HEK293 (cell line): ENCODE data around the gene CORO6.
"Not testable (repeated sequence)": the region's sequence is repeated elsewhere in the genome, so short reads cannot be mapped to it uniquely, and the experiment has no call there.

Experiments used
- CTCF ChIA-PET: fragments of 350-600 bp; formaldehyde crosslinking; extraction: SDS; loops from one replicate; lab custom pipeline; 2021; ENCODE audit warnings: antibody characterized with exemption; lab: Yijun Ruan, JAX
- POLR2A ChIA-PET: fragments of 300-600 bp; formaldehyde crosslinking; extraction: SDS; loops from one replicate; lab custom pipeline; 2020; ENCODE audit warnings: antibody characterized with exemption, inconsistent platforms; lab: Yijun Ruan, JAX
- H3K27ac ChIP-seq: fragments of 200-500 bp; sonication (Bioruptor generic); 2 replicates; pipeline ENCODE4 v1.5.1; 2014; ENCODE audit warnings: low read depth, low read length, control low read depth, inconsistent platforms; ENCODE audit errors: extremely low read depth
- H3K36me3 ChIP-seq, 2 experiments: fragments of 200-500 bp in 1 of 2; sonication (Bioruptor generic) in 1 of 2; 1 replicate in 1 of 2; 2 replicates in 1 of 2; pipeline ENCODE4 v1.5.1; 2014 to 2017; ENCODE audit warnings: inconsistent platforms in 2 of 2, low read length in 2 of 2; ENCODE audit not compliant: control insufficient read depth in 2 of 2, insufficient read depth in 1 of 2
- H3K4me1 ChIP-seq: fragments of 200-500 bp; sonication (Bioruptor generic); 2 replicates; pipeline ENCODE4 v1.5.1; 2014; ENCODE audit warnings: mild to moderate bottlenecking, low read length, inconsistent platforms; ENCODE audit not compliant: control insufficient read depth, insufficient read depth
- H3K4me3 ChIP-seq: 2 replicates; pipeline ENCODE4 v1.5.1; 2011; ENCODE audit warnings: low read depth, mild to moderate bottlenecking, control low read depth, low read length, moderate library complexity
- H3K9me3 ChIP-seq: fragments of 200-500 bp; sonication (Bioruptor generic); 2 replicates; pipeline ENCODE4 v1.5.1; 2014; ENCODE audit warnings: low read depth, low read length, inconsistent platforms; ENCODE audit not compliant: control insufficient read depth, insufficient read depth
- HOXC10 ChIP-seq: sonication (generic); formaldehyde crosslinking; IDR thresholded peaks from 2 replicates; pipeline ENCODE4 v1.8.1; 2023; ENCODE audit warnings: mild to moderate bottlenecking, missing genetic modification reagents
- SALL2 ChIP-seq: fragments of 450-650 bp; formaldehyde crosslinking; IDR thresholded peaks from 2 replicates; pipeline ENCODE4 v1.5.0; 2017; ENCODE audit warnings: missing biosample characterization, mild to moderate bottlenecking, missing genetic modification characterization, borderline replicate concordance
- ZEB2 ChIP-seq: fragments of 450-650 bp; formaldehyde crosslinking; IDR thresholded peaks from 2 replicates; pipeline ENCODE4 v1.5.1; 2016; ENCODE audit warnings: missing biosample characterization, missing genetic modification characterization
- ZNF138 ChIP-seq: fragments of 450-650 bp; formaldehyde crosslinking; IDR thresholded peaks from 2 replicates; pipeline ENCODE4 v1.5.1; 2016; ENCODE audit warnings: missing biosample characterization, missing genetic modification characterization, borderline replicate concordance
- ZNF146 ChIP-seq: fragments of 450-650 bp; formaldehyde crosslinking; IDR thresholded peaks from 2 replicates; pipeline ENCODE4 v1.5.1; 2016; ENCODE audit warnings: missing biosample characterization, missing genetic modification characterization
- ZNF184 ChIP-seq: fragments of 450-650 bp; IDR thresholded peaks from 2 replicates; pipeline ENCODE4 v1.5.1; 2018; ENCODE audit warnings: missing biosample characterization, mild to moderate bottlenecking, missing genetic modification characterization
- ZNF211 ChIP-seq: fragments of 450-650 bp; formaldehyde crosslinking; IDR thresholded peaks from 2 replicates; pipeline ENCODE4 v1.5.1; 2016; ENCODE audit warnings: low read depth, missing biosample characterization, missing genetic modification characterization
- ZNF221 ChIP-seq: fragments of 450-650 bp; formaldehyde crosslinking; IDR thresholded peaks from 2 replicates; pipeline ENCODE4 v1.5.1; 2017; ENCODE audit warnings: missing biosample characterization, missing genetic modification characterization, borderline replicate concordance
- ZNF223 ChIP-seq: fragments of 450-650 bp; formaldehyde crosslinking; IDR thresholded peaks from 2 replicates; pipeline ENCODE4 v1.5.1; 2016; ENCODE audit warnings: missing biosample characterization, missing genetic modification characterization
- ZNF324 ChIP-seq: fragments of 450-650 bp; formaldehyde crosslinking; IDR thresholded peaks from 2 replicates; pipeline ENCODE4 v1.5.1; 2016; ENCODE audit warnings: missing biosample characterization, missing genetic modification characterization
- ZNF391 ChIP-seq: fragments of 450-650 bp; formaldehyde crosslinking; IDR thresholded peaks from 2 replicates; pipeline ENCODE4 v1.5.1; 2016; ENCODE audit warnings: low read depth, missing biosample characterization, missing genetic modification characterization, borderline replicate concordance
- ZNF837 ChIP-seq: fragments of 450-650 bp; formaldehyde crosslinking; IDR thresholded peaks from 2 replicates; pipeline ENCODE4 v1.5.1; 2016; ENCODE audit warnings: missing biosample characterization, missing genetic modification characterization
- TF ChIP-seq, protein P1 (sequence below): fragments of 450-650 bp; formaldehyde crosslinking; IDR thresholded peaks from 2 replicates; pipeline ENCODE4 v1.5.1; 2016; ENCODE audit warnings: missing biosample characterization, missing genetic modification characterization
- TF ChIP-seq, protein P2 (sequence below): fragments of 450-650 bp; formaldehyde crosslinking; IDR thresholded peaks from 2 replicates; pipeline ENCODE4 v1.5.1; 2017; ENCODE audit warnings: missing biosample characterization, mild to moderate bottlenecking, missing genetic modification characterization, moderate library complexity
- TF ChIP-seq, protein P3 (sequence below): sonication (generic); formaldehyde crosslinking; IDR thresholded peaks from 2 replicates; pipeline ENCODE4 v1.8.1; 2022; ENCODE audit warnings: mild to moderate bottlenecking, moderate library complexity, missing genetic modification reagents
- TF ChIP-seq, protein P4 (sequence below): fragments of 450-650 bp; formaldehyde crosslinking; IDR thresholded peaks from 2 replicates; pipeline ENCODE4 v1.5.1; 2016; ENCODE audit warnings: missing biosample characterization, missing genetic modification characterization
- TF ChIP-seq, protein P5 (sequence below): fragments of 450-650 bp; formaldehyde crosslinking; IDR thresholded peaks from 2 replicates; pipeline ENCODE4 v1.5.1; 2016; ENCODE audit warnings: missing biosample characterization, missing genetic modification characterization, borderline replicate concordance

CORO6 gene

DNA sequence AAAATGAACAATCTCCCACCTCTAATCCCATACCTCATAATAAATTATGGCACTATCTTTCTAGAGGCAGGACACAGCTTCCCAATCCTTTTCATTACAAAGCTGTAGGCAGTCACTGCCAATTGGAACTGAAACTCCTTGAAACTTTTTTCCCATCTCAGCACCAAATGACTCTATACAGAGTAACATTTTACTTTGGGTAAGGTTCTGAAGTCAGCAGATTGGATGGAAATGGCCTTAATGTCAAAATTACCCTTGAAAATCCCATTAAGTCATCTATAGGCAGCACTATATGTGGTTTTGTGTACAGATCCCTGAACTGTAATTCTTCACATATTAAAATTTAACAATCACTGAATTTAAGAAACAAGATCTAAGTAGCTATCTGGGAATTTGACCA is 30.3 kb upstream of the CORO6 start:
- H3K4me3 ChIP-seq, result no peak overlapping the region
- CTCF ChIA-PET, result interaction anchor here (0.6 to 1.3 kb wide), 4 partner anchors 13 to 666 kb away, joined by 3 to 7 read pairs (median 4); no protein-coding TSS in a partner anchor
- POLR2A ChIA-PET, result no interaction called here
- no peaks in the 10 kb centered on the region for H3K9me3 ChIP-seq
- TF ChIP-seq, protein P1, sequence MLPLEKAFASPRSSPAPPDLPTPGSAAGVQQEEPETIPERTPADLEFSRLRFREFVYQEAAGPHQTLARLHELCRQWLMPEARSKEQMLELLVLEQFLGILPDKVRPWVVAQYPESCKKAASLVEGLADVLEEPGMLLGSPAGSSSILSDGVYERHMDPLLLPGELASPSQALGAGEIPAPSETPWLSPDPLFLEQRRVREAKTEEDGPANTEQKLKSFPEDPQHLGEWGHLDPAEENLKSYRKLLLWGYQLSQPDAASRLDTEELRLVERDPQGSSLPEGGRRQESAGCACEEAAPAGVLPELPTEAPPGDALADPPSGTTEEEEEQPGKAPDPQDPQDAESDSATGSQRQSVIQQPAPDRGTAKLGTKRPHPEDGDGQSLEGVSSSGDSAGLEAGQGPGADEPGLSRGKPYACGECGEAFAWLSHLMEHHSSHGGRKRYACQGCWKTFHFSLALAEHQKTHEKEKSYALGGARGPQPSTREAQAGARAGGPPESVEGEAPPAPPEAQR (tag by site-specific recombination), result no peak
- TF ChIP-seq ZNF837 (tag by site-specific recombination) (no peak), ZNF211 (tag by site-specific recombination) (no peak), ZNF221 (tag by site-specific recombination) (no peak), ZEB2 (tag by site-specific recombination) (no peak), ZNF324 (tag by site-specific recombination) (no peak)
- TF ChIP-seq, protein P2, sequence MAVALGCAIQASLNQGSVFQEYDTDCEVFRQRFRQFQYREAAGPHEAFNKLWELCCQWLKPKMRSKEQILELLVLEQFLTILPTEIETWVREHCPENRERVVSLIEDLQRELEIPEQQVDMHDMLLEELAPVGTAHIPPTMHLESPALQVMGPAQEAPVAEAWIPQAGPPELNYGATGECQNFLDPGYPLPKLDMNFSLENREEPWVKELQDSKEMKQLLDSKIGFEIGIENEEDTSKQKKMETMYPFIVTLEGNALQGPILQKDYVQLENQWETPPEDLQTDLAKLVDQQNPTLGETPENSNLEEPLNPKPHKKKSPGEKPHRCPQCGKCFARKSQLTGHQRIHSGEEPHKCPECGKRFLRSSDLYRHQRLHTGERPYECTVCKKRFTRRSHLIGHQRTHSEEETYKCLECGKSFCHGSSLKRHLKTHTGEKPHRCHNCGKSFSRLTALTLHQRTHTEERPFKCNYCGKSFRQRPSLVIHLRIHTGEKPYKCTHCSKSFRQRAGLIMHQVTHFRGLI (tag by site-specific recombination), result no peak
- TF ChIP-seq, all 188 proteins: peak for 0
- Histone ChIP-seq H3K4me1 (no peaks in the 10 kb centered on the region), H3K27ac (no peak overlapping the region), H3K36me3 (peaks cover 0 to 6% of the 10 kb centered on the region in 2 experiments; a peak in 2 of 3 replicates)

DNA sequence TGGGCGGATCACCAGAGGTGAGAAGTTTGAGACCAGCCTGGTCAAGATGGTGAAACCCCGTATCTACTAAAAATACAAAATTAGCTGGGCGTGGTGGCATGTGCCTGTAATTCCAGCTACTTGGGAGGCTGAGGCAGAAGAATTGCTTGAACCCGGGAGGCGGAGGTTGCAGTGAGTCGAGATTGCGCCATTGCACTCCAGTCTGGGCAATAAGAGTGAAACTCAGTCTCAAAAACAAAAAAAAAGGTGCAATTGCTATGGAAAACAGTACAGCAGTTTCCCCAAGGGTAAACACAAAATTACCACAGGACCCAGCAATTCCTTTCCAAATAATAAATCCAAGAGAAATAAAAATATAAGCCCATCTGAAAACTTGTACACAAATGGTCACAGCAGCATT is 29.2 kb upstream of the CORO6 start:
- H3K9me3 ChIP-seq, POLR2A ChIA-PET, H3K36me3 ChIP-seq, H3K27ac ChIP-seq, H3K4me3 ChIP-seq, H3K4me1 ChIP-seq, CTCF ChIA-PET: not testable (repeated sequence)

DNA sequence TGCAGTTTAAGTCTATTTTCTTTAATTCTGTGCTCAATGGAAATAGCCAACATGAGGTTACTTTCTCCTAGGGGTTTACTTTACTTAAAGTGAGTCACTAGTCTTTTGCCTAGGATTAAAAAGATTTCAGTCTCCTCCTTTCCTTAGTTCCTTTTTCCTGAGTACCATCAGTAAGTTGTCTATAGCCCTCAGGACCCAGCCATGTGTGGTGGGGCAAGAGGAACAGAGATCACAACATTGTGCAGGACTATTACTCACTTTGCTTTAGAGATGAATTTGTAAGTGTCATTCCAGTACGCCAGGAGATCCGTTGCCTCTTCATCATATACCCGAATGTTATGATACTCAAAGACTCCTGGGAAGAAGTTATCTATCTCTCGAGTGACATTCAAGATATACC is 27.7 kb upstream of the CORO6 start:
- Histone ChIP-seq H3K4me3 (no peak overlapping the region), H3K9me3 (no peaks in the 10 kb centered on the region), H3K36me3 (peaks cover 5 to 7% of the 10 kb centered on the region in 2 experiments; a peak in 2 of 3 replicates), H3K4me1 (no peaks in the 10 kb centered on the region), H3K27ac (no peak overlapping the region)
- ChIA-PET POLR2A (no interaction called here), CTCF (no interaction called here)
- TF ChIP-seq ZNF391 (tag by site-specific recombination), result no peak
- TF ChIP-seq, protein P3, sequence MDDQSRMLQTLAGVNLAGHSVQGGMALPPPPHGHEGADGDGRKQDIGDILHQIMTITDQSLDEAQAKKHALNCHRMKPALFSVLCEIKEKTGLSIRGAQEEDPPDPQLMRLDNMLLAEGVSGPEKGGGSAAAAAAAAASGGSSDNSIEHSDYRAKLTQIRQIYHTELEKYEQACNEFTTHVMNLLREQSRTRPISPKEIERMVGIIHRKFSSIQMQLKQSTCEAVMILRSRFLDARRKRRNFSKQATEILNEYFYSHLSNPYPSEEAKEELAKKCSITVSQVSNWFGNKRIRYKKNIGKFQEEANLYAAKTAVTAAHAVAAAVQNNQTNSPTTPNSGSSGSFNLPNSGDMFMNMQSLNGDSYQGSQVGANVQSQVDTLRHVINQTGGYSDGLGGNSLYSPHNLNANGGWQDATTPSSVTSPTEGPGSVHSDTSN (CRISPR knock-in tag), result no peak
- TF ChIP-seq, protein P4, sequence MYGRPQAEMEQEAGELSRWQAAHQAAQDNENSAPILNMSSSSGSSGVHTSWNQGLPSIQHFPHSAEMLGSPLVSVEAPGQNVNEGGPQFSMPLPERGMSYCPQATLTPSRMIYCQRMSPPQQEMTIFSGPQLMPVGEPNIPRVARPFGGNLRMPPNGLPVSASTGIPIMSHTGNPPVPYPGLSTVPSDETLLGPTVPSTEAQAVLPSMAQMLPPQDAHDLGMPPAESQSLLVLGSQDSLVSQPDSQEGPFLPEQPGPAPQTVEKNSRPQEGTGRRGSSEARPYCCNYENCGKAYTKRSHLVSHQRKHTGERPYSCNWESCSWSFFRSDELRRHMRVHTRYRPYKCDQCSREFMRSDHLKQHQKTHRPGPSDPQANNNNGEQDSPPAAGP, result no peak
- no peak for TF ChIP-seq ZNF223 (tag by site-specific recombination)
- TF ChIP-seq, protein P5, sequence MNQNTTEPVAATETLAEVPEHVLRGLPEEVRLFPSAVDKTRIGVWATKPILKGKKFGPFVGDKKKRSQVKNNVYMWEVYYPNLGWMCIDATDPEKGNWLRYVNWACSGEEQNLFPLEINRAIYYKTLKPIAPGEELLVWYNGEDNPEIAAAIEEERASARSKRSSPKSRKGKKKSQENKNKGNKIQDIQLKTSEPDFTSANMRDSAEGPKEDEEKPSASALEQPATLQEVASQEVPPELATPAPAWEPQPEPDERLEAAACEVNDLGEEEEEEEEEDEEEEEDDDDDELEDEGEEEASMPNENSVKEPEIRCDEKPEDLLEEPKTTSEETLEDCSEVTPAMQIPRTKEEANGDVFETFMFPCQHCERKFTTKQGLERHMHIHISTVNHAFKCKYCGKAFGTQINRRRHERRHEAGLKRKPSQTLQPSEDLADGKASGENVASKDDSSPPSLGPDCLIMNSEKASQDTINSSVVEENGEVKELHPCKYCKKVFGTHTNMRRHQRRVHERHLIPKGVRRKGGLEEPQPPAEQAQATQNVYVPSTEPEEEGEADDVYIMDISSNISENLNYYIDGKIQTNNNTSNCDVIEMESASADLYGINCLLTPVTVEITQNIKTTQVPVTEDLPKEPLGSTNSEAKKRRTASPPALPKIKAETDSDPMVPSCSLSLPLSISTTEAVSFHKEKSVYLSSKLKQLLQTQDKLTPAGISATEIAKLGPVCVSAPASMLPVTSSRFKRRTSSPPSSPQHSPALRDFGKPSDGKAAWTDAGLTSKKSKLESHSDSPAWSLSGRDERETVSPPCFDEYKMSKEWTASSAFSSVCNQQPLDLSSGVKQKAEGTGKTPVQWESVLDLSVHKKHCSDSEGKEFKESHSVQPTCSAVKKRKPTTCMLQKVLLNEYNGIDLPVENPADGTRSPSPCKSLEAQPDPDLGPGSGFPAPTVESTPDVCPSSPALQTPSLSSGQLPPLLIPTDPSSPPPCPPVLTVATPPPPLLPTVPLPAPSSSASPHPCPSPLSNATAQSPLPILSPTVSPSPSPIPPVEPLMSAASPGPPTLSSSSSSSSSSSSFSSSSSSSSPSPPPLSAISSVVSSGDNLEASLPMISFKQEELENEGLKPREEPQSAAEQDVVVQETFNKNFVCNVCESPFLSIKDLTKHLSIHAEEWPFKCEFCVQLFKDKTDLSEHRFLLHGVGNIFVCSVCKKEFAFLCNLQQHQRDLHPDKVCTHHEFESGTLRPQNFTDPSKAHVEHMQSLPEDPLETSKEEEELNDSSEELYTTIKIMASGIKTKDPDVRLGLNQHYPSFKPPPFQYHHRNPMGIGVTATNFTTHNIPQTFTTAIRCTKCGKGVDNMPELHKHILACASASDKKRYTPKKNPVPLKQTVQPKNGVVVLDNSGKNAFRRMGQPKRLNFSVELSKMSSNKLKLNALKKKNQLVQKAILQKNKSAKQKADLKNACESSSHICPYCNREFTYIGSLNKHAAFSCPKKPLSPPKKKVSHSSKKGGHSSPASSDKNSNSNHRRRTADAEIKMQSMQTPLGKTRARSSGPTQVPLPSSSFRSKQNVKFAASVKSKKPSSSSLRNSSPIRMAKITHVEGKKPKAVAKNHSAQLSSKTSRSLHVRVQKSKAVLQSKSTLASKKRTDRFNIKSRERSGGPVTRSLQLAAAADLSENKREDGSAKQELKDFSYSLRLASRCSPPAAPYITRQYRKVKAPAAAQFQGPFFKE, result no peak
- no peak for TF ChIP-seq ZNF138 (tag by site-specific recombination)
- TF ChIP-seq ZNF184 (tag by site-specific recombination), result no peak
- no peak for TF ChIP-seq HOXC10 (CRISPR knock-in tag)
- no peak for TF ChIP-seq ZNF146 (tag by site-specific recombination)
- no peak for TF ChIP-seq SALL2 (tag by site-specific recombination)
- TF ChIP-seq, protein P2 (tag by site-specific recombination), result no peak
